ENCODE results near the gene PCDH9.

GRCh38 chr13:67131393-67131792 is 98.7 kb downstream of the PCDH9 start:
- TF ChIP-seq POLR2AphosphoS5 (IDR thresholded peaks at IDR 0.05; ENCODE audit: low read depth) (no peak), CTCF (conservative IDR thresholded peaks at IDR 0.05; ENCODE audit: low read depth in 2 of 2) (no peak), EZH2phosphoT487 (IDR thresholded peaks at IDR 0.05; ENCODE audit: unreplicated experiment) (no peak), ZNF114 (CRISPR knock-in tag; IDR thresholded peaks at IDR 0.05) (no peak), EZH2 (IDR thresholded peaks at IDR 0.05; ENCODE audit: low read depth, unreplicated experiment) (no peak), JUNB (IDR thresholded peaks at IDR 0.05; ENCODE audit: unreplicated experiment) (no peak), ZNF331 (CRISPR knock-in tag; IDR thresholded peaks at IDR 0.05; ENCODE audit: low read depth) (no peak), CREB1 (CRISPR knock-in tag; IDR thresholded peaks at IDR 0.05; ENCODE audit: low read depth) (no peak)
- TF ChIP-seq, protein P1, sequence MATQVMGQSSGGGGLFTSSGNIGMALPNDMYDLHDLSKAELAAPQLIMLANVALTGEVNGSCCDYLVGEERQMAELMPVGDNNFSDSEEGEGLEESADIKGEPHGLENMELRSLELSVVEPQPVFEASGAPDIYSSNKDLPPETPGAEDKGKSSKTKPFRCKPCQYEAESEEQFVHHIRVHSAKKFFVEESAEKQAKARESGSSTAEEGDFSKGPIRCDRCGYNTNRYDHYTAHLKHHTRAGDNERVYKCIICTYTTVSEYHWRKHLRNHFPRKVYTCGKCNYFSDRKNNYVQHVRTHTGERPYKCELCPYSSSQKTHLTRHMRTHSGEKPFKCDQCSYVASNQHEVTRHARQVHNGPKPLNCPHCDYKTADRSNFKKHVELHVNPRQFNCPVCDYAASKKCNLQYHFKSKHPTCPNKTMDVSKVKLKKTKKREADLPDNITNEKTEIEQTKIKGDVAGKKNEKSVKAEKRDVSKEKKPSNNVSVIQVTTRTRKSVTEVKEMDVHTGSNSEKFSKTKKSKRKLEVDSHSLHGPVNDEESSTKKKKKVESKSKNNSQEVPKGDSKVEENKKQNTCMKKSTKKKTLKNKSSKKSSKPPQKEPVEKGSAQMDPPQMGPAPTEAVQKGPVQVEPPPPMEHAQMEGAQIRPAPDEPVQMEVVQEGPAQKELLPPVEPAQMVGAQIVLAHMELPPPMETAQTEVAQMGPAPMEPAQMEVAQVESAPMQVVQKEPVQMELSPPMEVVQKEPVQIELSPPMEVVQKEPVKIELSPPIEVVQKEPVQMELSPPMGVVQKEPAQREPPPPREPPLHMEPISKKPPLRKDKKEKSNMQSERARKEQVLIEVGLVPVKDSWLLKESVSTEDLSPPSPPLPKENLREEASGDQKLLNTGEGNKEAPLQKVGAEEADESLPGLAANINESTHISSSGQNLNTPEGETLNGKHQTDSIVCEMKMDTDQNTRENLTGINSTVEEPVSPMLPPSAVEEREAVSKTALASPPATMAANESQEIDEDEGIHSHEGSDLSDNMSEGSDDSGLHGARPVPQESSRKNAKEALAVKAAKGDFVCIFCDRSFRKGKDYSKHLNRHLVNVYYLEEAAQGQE (IDR thresholded peaks at IDR 0.05; ENCODE audit: unreplicated experiment): no peak
- TF ChIP-seq, protein P2, sequence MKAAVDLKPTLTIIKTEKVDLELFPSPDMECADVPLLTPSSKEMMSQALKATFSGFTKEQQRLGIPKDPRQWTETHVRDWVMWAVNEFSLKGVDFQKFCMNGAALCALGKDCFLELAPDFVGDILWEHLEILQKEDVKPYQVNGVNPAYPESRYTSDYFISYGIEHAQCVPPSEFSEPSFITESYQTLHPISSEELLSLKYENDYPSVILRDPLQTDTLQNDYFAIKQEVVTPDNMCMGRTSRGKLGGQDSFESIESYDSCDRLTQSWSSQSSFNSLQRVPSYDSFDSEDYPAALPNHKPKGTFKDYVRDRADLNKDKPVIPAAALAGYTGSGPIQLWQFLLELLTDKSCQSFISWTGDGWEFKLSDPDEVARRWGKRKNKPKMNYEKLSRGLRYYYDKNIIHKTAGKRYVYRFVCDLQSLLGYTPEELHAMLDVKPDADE (IDR thresholded peaks at IDR 0.05): no peak

Measured in GM23338 (cell line).